OCI-LY7 (cell line): Measurements from ENCODE around the gene PSMC3IP. TPM values are rescaled to one million over a fixed set of nuclear protein-coding genes. Genes with fewer than 3 reads are reported as not detected.

ENCODE experiments used
- BruUV-seq: library from RNA; stranded (reverse); fragments of 400-500 nt; replicated peaks from 2 replicates; lab custom pipeline; 2021; lab: Mats Ljungman, UMichigan
- CTCF ChIA-PET: fragments of 300-600 bp; sonication (Branson Sonifier 250); formaldehyde crosslinking; loops from one replicate; lab custom pipeline; 2022; ENCODE audit warnings: antibody characterized with exemption; ENCODE audit not compliant: unreplicated experiment; lab: Charles Lee
- POLR2A ChIA-PET: fragments of 300-600 bp; sonication (Branson Sonifier 250); formaldehyde crosslinking; loops from one replicate; lab custom pipeline; 2022; ENCODE audit warnings: antibody characterized with exemption; lab: Charles Lee
- DNase-seq: peaks from one replicate; pipeline ENCODE4 v3.0.0-alpha.2; 2015; ENCODE audit warnings: low spot score
- H2AFZ ChIP-seq: fragments of 200-600 bp; sonication (generic), shearing (Covaris generic); 2 replicates; pipeline ENCODE4 v1.6.1; 2014; ENCODE audit warnings: mild to moderate bottlenecking, antibody characterized with exemption, low read length, moderate library complexity
- H3K27ac ChIP-seq: fragments of 200-600 bp; sonication (generic); 2 replicates; pipeline ENCODE4 v1.5.1; 2014; ENCODE audit warnings: mixed run types, low read depth, mild to moderate bottlenecking, moderate library complexity, low read length, inconsistent platforms; ENCODE audit not compliant: poor library complexity, severe bottlenecking
- H3K36me3 ChIP-seq: fragments of 200-600 bp; sonication (generic); 2 replicates; pipeline ENCODE4 v1.6.1; 2014; ENCODE audit warnings: mild to moderate bottlenecking, antibody characterized with exemption, low read length, moderate library complexity, mixed read lengths; ENCODE audit not compliant: insufficient read depth
- H3K4me1 ChIP-seq: fragments of 200-600 bp; sonication (generic); 2 replicates; pipeline ENCODE4 v1.5.1; 2014; ENCODE audit warnings: mild to moderate bottlenecking, low read length; ENCODE audit not compliant: insufficient read depth, poor library complexity, severe bottlenecking
- H3K4me2 ChIP-seq: fragments of 200-600 bp; sonication (generic); 2 replicates; pipeline ENCODE4 v1.6.1; 2014; ENCODE audit warnings: mild to moderate bottlenecking, low read length
- H3K4me3 ChIP-seq: fragments of 200-600 bp; sonication (generic); 2 replicates; pipeline ENCODE4 v1.5.1; 2014; ENCODE audit warnings: mild to moderate bottlenecking, low read depth, low read length; ENCODE audit not compliant: poor library complexity, severe bottlenecking
- H3K79me2 ChIP-seq: fragments of 200-600 bp; sonication (generic); 2 replicates; pipeline ENCODE4 v1.6.1; 2016; ENCODE audit warnings: low read depth, mild to moderate bottlenecking, low read length, moderate library complexity, mixed read lengths; ENCODE audit not compliant: insufficient read depth
- H3K9me2 ChIP-seq: fragments of 200-600 bp; sonication (generic); 2 replicates; pipeline ENCODE4 v1.6.1; 2016; ENCODE audit warnings: mild to moderate bottlenecking, low read length, mixed read lengths; ENCODE audit not compliant: insufficient read depth
- H3K9me3 ChIP-seq: fragments of 200-600 bp; sonication (generic); 2 replicates; pipeline ENCODE4 v1.6.1; 2014; ENCODE audit warnings: mild to moderate bottlenecking, mixed run types, low read length, mixed read lengths
- H4K20me1 ChIP-seq: fragments of 200-600 bp; sonication (generic); 2 replicates; pipeline ENCODE4 v1.6.1; 2014; ENCODE audit warnings: mild to moderate bottlenecking, antibody characterized with exemption, low read length, moderate library complexity, mixed read lengths; ENCODE audit not compliant: insufficient read depth
- EZH2phosphoT487 ChIP-seq: fragments of 200-600 bp; sonication (generic); IDR thresholded peaks from 2 replicates; pipeline ENCODE4 v1.6.1; 2018; ENCODE audit warnings: low read depth, borderline replicate concordance, mild to moderate bottlenecking, mixed run types, antibody characterized with exemption, low read length, moderate library complexity, mixed read lengths
- intact Hi-C: fragments of 100-400 bp; cut with micrococcal nuclease; formaldehyde crosslinking; loops from one replicate; pipeline ENCODE4 v1.10.0; 2022; ENCODE audit not compliant: unreplicated experiment
- total RNA-seq, 2 experiments: library from RNA; depleted of rRNA in 1 of 2; stranded (reverse); fragments of >200 nt in 1 of 2; shearing (Covaris generic) in 1 of 2; gene quantifications; 2 replicates each; pipeline ENCODE4 v1.2.3, GENCODE V29; 2014 to 2022
- TF ChIP-seq, protein P1 (sequence below): fragments of 200-600 bp; sonication (generic); conservative IDR thresholded peaks from 2 replicates; pipeline ENCODE4 v1.5.1; 2014; ENCODE audit warnings: mild to moderate bottlenecking, antibody characterized with exemption, low read length, moderate library complexity, mixed read lengths

The PSMC3IP gene
- total RNA-seq, 2 experiments from 2014 or later: 27.3 to 36.4 TPM

GRCh38 chr17:42566883-42567573 lies 10.5 kb downstream of the PSMC3IP start, which contains the start of gene MLX:
TSS of gene MLX (plus strand) at chr17:42567100. CDS start at chr17:42567125, 25 bp downstream.
- intact Hi-C loops: no loop called here
- peaks cover 35% of the 10 kb centered on the region for H3K79me2 ChIP-seq
- no TSS peak for BruUV-seq

GRCh38 chr17:42566215-42566882 lies 11.2 kb downstream of the PSMC3IP start:
- intact Hi-C loops: no loop called here
- BruUV-seq: no TSS peak
- ChIA-PET CTCF (interaction anchor here (1.8 kb wide), 1 partner anchor 11 kb away, joined by 8 read pairs; the partner anchor contains the start of gene PSMC3IP), POLR2A (no interaction called here)
- no peaks in the 10 kb centered on the region for H4K20me1 ChIP-seq
- H3K9me2 ChIP-seq: no peaks in the 10 kb centered on the region
- H3K4me3 ChIP-seq: peak overlapping the region; percentile 77
- H3K27ac ChIP-seq: peak overlapping the region; percentile 69
- DNase-seq: no peak
- TF ChIP-seq, protein P1, sequence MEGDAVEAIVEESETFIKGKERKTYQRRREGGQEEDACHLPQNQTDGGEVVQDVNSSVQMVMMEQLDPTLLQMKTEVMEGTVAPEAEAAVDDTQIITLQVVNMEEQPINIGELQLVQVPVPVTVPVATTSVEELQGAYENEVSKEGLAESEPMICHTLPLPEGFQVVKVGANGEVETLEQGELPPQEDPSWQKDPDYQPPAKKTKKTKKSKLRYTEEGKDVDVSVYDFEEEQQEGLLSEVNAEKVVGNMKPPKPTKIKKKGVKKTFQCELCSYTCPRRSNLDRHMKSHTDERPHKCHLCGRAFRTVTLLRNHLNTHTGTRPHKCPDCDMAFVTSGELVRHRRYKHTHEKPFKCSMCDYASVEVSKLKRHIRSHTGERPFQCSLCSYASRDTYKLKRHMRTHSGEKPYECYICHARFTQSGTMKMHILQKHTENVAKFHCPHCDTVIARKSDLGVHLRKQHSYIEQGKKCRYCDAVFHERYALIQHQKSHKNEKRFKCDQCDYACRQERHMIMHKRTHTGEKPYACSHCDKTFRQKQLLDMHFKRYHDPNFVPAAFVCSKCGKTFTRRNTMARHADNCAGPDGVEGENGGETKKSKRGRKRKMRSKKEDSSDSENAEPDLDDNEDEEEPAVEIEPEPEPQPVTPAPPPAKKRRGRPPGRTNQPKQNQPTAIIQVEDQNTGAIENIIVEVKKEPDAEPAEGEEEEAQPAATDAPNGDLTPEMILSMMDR: no peak
- TF ChIP-seq EZH2phosphoT487: no peak
- peaks cover 76% of the 10 kb centered on the region for H3K36me3 ChIP-seq
- H2AFZ ChIP-seq: peak overlapping the region; percentile 30; the same call in 1 of the 2 replicates
- peaks cover 34% of the 10 kb centered on the region for H3K4me1 ChIP-seq
- no peaks in the 10 kb centered on the region for H3K9me3 ChIP-seq
- H3K79me2 ChIP-seq: peaks cover 40% of the 10 kb centered on the region
- H3K4me2 ChIP-seq: peak overlapping the region; percentile 90

More at GRCh38 chr17:42566883-42567573, 10.5 kb downstream of the PSMC3IP start, which contains the start of gene MLX:
- no peaks in the 10 kb centered on the region for H4K20me1 ChIP-seq
- ChIA-PET CTCF (interaction anchor here (1.8 kb wide), 1 partner anchor 11 kb away, joined by 8 read pairs; the partner anchor contains the start of gene PSMC3IP), POLR2A (interaction anchor here (1.1 kb wide), 1 partner anchor 14 kb away, joined by 3 read pairs; no protein-coding TSS in a partner anchor)
- H3K9me2 ChIP-seq: no peaks in the 10 kb centered on the region
- H2AFZ ChIP-seq: peak within 1 kb of the TSS; percentile 30; the same call in 1 of the 2 replicates
- peak within 1 kb of the TSS; percentile 77 for H3K4me3 ChIP-seq
- no peaks in the 10 kb centered on the region for H3K9me3 ChIP-seq
- H3K4me2 ChIP-seq: peak within 1 kb of the TSS; percentile 90
- peak within 1 kb of the TSS; percentile 69 for H3K27ac ChIP-seq
- H3K36me3 ChIP-seq: peaks cover 82% of the 10 kb centered on the region
- peaks cover 31% of the 10 kb centered on the region for H3K4me1 ChIP-seq
- TF ChIP-seq EZH2phosphoT487: no peak
- DNase-seq: peak; percentile 95

DNA sequence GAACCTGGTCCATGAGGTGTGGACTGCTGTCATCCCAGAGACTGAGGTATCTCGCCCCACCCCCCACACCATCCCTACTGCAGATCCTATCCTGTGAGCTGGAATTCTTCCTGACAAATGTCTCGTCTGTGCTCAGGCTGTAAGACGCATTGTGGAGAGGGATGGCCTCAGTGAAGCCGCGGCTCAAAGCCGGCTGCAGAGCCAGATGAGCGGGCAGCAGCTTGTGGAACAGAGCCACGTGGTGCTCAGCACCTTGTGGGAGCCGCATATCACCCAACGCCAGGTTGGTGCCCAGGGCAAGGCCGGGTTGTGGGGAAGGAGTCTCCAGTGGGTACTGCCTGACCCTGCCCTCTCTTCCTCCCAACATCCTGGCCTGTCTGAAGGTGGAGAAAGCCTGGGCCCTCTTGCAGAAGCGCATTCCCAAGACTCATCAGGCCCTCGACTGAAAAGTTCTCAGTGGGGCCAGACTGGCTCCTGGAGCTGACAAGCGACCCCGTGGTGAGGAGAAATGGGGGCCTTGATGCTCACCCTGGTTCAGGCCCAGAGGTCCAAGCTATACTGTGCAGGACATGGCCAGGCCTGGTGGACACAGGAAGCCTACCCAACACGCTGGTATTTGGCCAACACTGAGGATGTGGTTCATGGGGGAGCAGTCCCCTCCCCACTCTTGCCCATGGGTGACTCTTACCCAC lies 11.9 kb downstream of the PSMC3IP start:
- Histone ChIP-seq H3K79me2 (peaks cover 40% of the 10 kb centered on the region), H3K9me3 (no peaks in the 10 kb centered on the region), H3K4me2 (peak overlapping the region; percentile 90; the same call in 1 of the 2 replicates), H3K4me1 (peaks cover 36% of the 10 kb centered on the region), H3K36me3 (peaks cover 69% of the 10 kb centered on the region), H3K9me2 (no peaks in the 10 kb centered on the region), H3K4me3 (no peak overlapping the region), H3K27ac (peak overlapping the region; percentile 69), H4K20me1 (no peaks in the 10 kb centered on the region), H2AFZ (no peak overlapping the region)
- POLR2A ChIA-PET: no interaction called here
- no peak for DNase-seq
- CTCF ChIA-PET: no interaction called here
- no TSS peak for BruUV-seq
- TF ChIP-seq, protein P1: no peak
- TF ChIP-seq EZH2phosphoT487: no peak
- intact Hi-C loops: no loop called here
